ENCODE data around the gene CLPTM1L. TPM values are rescaled to one million over a fixed set of nuclear protein-coding genes. Genes with fewer than 3 reads are reported as not detected.
A peak's percentile ranks its signal among the peaks of the same experiment; 100 is the strongest.

Gene CLPTM1L
- total RNA-seq, 3 donors from 2014 or later: 86.6 to 101 (median 97.6) TPM

DNA sequence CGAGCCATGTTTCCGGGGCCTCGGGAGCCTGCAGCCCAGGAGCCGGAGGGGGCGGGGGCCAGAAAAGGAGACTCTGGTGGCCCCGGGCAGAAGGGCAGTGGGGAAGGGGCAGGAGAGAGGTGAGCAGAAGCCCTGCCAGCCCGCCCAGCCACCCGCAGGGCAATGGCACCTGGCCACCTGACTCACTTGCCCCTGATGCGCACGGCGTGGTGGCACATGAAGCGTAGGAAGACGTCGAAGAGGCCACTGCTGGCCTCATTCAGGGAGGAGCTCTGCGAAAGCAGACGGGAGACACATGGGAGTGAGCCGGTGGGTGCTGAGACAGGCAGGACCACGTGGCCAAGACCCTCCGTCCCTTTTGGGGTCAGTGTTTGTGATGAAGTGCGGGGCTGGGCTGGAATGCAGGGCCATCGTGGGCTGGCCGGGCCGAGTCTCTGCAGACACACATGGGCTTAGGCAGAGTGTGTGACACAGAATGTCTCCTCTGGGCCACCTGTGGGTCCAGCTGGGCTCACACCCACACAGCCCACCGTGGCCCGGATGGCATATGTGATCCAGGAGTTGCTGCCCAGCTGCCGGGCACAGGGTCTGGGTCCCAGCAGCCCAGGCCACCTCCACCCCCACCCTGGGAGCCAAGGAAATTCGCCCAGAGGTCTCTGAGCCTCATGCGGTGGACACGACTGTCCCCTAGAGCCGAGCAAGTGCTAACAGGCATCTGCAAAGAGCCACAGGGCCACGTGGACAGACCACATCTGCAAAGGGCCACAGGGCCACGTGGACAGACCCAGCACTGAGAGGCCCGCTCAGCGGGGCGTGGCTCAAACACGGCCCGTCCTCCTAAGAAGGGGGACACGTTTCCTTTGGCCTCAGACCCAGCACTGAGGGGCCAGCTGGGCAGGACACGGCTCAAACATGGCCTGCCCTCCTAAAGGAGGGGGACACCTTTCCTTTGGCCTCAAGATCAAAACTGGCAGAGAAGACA lies 73.7 kb downstream of the CLPTM1L start:
- ATAC-seq (no peak), DNase-seq (no peak)
- intact Hi-C loops (cut with DNase I, micrococcal nuclease): no loop called here
- TF ChIP-seq, protein P1, sequence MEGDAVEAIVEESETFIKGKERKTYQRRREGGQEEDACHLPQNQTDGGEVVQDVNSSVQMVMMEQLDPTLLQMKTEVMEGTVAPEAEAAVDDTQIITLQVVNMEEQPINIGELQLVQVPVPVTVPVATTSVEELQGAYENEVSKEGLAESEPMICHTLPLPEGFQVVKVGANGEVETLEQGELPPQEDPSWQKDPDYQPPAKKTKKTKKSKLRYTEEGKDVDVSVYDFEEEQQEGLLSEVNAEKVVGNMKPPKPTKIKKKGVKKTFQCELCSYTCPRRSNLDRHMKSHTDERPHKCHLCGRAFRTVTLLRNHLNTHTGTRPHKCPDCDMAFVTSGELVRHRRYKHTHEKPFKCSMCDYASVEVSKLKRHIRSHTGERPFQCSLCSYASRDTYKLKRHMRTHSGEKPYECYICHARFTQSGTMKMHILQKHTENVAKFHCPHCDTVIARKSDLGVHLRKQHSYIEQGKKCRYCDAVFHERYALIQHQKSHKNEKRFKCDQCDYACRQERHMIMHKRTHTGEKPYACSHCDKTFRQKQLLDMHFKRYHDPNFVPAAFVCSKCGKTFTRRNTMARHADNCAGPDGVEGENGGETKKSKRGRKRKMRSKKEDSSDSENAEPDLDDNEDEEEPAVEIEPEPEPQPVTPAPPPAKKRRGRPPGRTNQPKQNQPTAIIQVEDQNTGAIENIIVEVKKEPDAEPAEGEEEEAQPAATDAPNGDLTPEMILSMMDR (IDR thresholded peaks at IDR 0.05): no peak
- Histone ChIP-seq H3K36me3 (ENCODE audit: low read depth) (no peaks in the 10 kb centered on the region), H3K9me3 (no peaks in the 10 kb centered on the region), H3K4me3 (no peak overlapping the region), H3K4me1 (ENCODE audit: low read depth) (no peaks in the 10 kb centered on the region)

DNA sequence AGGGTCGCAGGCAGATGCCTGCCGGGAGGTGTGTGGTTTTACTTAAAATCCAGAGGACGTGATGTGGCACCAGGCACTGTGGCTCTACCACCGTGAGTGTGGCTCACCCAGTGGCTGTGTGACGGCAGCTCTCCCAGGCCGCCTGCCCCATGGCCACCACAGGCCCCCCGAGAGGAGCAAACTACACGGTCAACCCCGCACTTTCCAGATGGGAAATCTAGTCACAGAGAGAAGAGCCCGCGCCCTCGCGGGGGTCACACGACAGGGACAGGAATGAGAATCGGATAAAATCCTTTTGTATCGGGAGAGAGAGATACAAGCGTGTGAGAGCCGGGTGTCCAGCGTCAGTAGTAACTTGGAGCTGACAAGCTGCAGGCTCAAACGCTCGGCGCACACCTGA lies 74.5 kb downstream of the CLPTM1L start:
- TF ChIP-seq, protein P1 (IDR thresholded peaks at IDR 0.05): no peak
- no peak for DNase-seq

DNA sequence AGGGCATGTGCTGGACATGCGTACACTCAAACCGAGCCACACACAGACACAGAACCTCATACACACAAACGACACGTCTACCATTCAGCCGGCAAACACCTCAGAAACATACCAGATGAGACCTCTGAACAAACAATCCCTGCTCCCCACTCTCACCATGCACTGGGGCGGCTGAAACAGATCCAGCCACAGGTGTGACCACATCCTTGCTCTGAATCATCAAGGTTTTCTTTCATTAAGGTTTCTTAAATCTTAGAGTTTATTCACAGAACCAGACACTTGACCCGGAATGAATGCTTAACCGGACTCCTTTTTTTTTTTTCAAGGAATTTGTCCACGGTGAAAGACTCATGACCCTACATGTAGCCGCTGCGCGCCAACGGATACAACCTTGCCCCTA lies 76.2 kb downstream of the CLPTM1L start:
- Histone ChIP-seq H3K4me1 (ENCODE audit: low read depth) (no peaks in the 10 kb centered on the region), H3K36me3 (ENCODE audit: low read depth) (no peaks in the 10 kb centered on the region), H3K4me3 (no peak overlapping the region), H3K9me3 (no peaks in the 10 kb centered on the region)
- intact Hi-C loops (cut with DNase I, micrococcal nuclease): no loop called here
- TF ChIP-seq, protein P1 (IDR thresholded peaks at IDR 0.05): no peak
- ATAC-seq (peak; percentile 20), DNase-seq (no peak)

More for the DNA sequence above, 74.5 kb downstream of the CLPTM1L start:
- no peak for ATAC-seq
- intact Hi-C loops (cut with DNase I, micrococcal nuclease): no loop called here
- Histone ChIP-seq H3K9me3 (no peaks in the 10 kb centered on the region), H3K36me3 (ENCODE audit: low read depth) (no peaks in the 10 kb centered on the region), H3K4me3 (no peak overlapping the region), H3K4me1 (ENCODE audit: low read depth) (no peaks in the 10 kb centered on the region)

DNA sequence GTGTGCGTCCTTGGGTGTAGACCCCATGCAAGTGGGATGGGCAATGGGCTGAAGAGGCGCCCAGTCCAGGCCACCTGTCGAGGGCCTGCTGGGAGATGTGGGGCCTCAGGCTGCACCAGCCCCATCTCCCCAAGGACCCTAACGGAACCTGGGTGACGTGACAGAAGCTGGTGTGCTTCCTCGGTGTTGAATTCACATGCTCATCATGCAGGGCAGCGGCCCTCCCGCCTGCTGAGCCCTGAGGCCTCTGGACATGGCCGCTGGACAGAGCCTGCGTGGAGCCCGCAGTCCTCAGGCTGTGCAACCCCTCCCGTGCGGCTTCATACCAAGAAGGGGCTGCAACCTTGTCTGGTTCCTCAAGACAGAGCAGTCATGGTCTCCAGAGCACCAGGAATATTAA lies 76.8 kb downstream of the CLPTM1L start:
- intact Hi-C loops (cut with DNase I, micrococcal nuclease): no loop called here
- Histone ChIP-seq H3K4me3 (no peak overlapping the region), H3K36me3 (ENCODE audit: low read depth) (no peaks in the 10 kb centered on the region), H3K9me3 (no peaks in the 10 kb centered on the region), H3K4me1 (ENCODE audit: low read depth) (no peaks in the 10 kb centered on the region)
- ATAC-seq: no peak
- TF ChIP-seq, protein P1 (IDR thresholded peaks at IDR 0.05): no peak
- DNase-seq: no peak

Small RNA genes lying within 50 kb of the gene (microRNA-seq; reads per million reads assigned to microRNA genes)
- gene MIR4457: 0.70 reads per million

Other genes starting within 250 kb of the CLPTM1L start
- gene SLC12A7, start 233.0 kb downstream of the CLPTM1L start, total RNA-seq: 10 to 100 TPM; 80.5 to 97.4 (median 94.1) TPM
- gene SLC6A19, start 143.5 kb downstream of the CLPTM1L start, total RNA-seq: 10 to 100 TPM; 14.4 to 92.8 (median 29.2) TPM
- gene SLC6A18, start 119.7 kb downstream of the CLPTM1L start, total RNA-seq: under 1 TPM in 1 of 3 donors, not detected in 2; 0.89 TPM
- gene TERT, start 50.0 kb downstream of the CLPTM1L start, total RNA-seq: 1 to 10 TPM; 2.1 to 5.0 (median 2.8) TPM
- gene SLC6A3, start 100.3 kb upstream of the CLPTM1L start, total RNA-seq: not detected
- gene LPCAT1, start 178.9 kb upstream of the CLPTM1L start, total RNA-seq: 10 to 100 TPM in 2 of 3 donors, 1 to 10 TPM in 1; 6.7 to 27.2 (median 26.0) TPM

Measured in mucosa of descending colon (tissue), 3 donors.